Measurements from ENCODE around the gene GRID1.
"Not testable (repeated sequence)": the region's sequence is repeated elsewhere in the genome, so short reads cannot be mapped to it uniquely, and the experiment has no call there.

Gene GRID1

DNA sequence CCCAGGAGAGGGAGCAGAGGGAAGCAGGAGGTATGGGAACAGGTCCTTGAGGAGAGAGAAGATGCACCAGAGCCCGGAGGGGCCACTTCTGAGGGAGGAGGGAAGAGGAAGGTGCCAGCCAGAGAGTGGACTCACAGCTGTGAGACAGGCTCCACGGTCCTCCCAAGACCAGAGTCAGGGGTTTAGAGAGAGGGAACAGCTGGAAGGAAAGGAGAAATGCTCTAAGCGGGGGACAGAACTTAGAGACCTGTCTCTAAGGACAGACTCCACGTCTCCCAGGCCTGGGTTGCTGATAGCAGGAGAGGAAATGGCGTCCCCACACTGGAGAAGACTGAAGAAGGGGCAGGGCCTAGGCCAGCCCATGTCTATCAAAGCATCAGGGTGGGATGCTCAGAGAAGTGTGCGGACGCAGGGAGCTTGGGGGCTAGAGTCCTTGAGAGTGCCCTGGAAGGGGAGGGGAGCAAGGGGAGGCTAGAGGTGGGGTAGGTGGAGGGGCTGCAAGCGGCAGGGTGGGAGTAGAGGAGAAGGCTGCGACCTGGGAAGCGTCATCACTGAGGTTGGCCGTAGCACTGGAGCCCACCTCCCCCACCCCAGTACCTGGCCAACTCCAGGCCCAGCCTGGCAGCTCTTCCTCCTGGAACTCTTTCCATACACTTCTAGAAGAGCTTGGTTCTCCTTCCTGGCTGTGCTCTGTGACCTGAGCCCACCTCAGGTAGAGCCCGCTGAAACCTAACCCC lies 25.6 kb upstream of the GRID1 start:
- no peak for DNase-seq (ENCODE audit: low spot score)

DNA sequence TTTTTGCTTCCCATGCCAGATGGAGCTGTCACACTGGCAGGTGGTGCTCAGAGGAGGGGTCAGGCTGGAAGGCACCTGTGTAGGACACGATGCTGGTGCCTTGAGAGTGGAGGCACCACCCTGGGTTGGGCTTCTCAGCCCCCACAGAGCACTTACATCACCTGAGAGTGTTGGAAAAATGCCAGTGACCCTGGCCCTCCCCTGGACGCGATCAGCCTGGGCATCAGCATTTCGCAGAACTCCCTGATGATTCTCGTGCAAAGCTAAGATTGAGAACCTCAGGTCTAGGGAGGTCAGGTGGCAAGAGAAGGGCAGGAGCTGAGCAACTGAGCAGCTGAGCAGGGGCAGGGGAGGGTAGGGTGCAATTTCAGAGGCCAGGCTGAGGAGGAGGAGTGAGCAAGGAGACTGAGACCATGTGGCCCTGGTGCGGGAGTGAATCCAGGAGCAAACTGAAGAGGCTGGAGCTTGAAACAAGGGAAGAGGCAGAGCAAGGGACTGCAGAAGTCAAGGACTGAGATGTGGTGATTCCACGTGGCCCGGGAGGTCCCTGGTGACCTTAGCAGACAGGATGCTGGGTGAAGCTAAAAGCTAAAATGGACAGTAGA lies 24.7 kb upstream of the GRID1 start:
- no peak for DNase-seq (ENCODE audit: low spot score)

DNA sequence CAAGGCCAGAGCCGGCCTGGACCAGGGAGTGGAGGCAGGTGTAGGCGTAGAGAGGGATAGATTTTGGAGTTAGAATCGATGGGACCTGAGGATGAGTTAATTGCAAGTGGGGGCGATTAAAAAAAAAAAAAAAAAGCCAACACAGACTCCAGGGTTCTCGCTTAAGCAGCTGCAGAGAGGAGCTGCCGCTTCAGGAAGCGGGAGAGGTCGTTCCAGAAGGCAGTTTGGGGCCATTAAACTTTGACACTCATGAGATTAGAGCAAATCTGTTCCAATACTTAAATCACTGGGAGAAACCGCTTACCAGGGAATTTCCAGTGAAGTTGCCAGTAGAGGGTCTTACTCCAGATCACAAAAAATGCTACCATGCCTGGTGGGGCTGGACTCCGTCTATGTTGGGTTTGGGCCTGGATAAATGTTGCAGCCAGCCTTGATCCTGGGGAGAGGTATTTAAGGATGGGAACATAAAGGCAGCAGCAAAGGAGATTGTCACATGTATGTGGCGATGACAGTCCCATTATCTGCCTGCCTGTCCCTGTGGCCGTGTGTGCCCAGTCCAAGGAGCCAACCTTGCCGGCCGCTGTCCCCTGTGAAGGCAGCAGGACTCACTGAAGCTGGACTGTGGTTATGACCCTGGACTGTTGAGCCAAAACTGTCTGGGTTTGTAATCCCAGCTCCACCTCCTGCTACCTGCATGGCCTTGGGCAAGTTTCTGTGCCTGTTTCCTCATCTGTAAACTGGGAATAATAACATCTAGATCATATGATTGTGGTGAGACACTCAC lies 23.9 kb upstream of the GRID1 start:
- no peak for DNase-seq (ENCODE audit: low spot score)

DNA sequence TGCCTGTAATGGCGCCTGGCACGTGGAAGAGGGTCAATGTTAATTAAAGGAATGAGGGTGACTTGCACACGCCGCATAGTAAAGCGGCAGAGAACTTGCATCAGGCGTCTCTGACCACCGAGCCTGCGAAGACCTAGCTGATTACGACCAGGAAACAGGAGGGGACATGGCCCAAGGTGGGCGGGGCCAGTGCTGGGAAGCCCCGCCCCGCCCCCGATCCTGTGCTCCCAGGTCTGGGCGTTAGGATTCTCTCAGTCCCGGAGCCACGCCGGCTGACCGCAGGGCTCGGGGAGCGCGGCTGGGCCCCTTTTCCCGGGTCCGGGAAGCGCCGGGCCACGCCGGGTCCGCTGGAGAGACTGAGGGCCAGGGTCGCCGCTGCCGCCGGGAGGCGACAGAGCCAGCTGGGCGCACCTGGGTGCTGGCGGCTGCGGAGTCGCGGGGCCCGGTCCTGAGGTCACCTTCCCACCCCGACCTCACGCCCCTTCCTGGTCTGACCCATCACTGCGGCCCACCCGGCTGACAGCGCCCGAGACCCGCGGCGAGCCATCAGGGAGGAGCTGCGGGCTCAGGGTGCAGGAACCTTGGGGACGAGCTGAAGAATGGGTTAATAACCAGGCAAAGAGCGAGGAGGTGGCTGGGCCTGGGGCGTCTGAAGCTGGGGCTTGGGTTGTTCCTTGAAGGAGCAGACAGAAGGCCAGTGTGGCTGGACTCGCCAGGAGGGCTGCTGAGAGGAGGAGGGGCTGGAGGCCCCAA lies 23.0 kb upstream of the GRID1 start:
- DNase-seq (ENCODE audit: low spot score) = no peak

DNA sequence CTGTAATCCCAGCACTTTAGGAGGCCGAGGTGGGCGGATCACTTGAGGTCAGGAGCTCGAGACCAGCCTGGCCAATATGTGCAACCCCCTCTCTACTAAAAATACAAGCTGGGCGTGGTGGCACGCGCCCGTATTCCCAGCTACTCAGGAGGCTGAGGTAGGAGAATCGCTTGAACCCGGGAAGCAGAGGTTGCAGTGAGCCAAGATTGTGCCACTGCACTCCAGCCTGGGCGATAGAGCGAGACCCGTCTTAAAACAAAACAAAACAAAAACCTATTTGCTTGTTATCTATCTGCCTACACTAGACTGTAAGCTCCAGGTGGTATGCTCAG lies 22.5 kb upstream of the GRID1 start:
- DNase-seq (ENCODE audit: low spot score) = not testable (repeated sequence)

DNA sequence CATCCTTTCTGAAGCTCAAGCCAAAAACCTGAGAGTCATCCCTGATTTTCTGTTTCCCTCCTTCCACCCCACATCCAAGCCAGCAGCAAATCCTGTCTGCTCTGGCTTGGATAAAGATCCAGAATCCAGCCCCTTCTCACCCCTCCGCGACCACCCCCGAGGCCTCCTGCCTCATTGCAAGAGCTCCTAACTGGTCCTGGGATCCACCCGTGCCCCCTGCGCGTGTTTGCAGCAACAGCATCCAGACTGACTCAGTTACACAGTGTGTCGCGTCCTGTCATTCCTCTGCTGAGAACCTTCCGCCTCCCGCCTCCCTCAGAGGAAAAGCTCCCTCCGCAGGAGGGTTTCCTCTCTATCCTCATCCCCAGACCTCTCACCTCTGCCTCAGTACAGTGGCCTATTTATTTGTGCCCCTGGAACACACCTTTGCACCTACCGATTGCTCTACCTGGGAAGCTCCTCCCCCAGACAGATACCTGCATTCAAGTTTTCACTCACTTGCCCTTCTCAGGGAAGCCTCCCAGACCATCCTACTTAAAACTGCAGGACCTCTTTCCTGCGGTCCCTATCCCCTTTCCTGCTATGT lies 21.6 kb upstream of the GRID1 start:
- no peak for DNase-seq (ENCODE audit: low spot score)

DNA sequence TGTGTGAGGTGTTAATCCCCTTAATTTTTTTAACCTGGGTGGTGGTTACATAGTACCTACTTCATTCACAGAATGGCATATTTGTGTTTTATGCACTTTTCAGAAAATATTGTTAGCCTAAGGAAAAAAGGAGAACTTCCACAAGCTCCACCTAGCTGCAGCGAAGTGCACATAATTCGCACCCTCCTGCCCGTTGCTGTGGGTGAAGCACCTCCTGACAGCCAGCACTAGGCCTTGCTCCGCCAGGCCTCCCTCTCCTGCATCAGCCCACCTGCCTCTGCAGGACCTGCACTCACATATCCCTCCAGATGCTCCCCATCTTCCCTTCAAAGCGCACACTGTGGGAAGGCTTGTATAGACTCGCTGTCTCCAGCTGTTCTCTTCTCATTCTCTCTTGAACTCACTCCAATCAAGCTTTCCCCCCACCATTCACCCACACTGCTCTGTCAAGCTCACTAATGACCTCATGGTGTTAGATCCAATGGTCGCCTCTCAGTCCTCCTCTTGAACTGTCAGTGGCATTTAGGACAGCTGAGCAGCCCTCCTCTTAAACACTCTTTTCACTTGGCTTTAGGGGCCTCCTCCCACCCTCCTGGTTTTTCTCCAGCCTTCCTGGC lies 20.7 kb upstream of the GRID1 start:
- DNase-seq (ENCODE audit: low spot score) = no peak

DNA sequence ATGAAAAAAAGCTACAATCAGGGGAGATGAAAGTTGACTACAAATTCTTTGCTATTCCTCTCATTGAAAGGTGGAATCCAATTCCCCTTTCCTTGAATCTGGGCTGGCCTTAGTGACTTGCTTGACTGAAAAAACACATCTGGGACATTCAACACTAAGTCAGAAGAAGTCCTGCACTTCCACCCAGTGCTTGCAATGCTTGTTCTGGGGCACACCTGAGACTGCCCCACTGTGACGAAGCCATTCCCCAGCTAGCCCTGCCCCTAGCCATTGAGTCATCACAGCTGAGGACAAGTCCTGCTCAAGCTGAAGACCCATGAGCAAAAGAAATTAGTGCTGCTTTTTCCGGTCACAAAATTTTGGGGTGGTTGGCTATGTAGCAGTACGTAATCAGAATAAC lies 19.2 kb upstream of the GRID1 start:
- DNase-seq (ENCODE audit: low spot score) = no peak

DNA sequence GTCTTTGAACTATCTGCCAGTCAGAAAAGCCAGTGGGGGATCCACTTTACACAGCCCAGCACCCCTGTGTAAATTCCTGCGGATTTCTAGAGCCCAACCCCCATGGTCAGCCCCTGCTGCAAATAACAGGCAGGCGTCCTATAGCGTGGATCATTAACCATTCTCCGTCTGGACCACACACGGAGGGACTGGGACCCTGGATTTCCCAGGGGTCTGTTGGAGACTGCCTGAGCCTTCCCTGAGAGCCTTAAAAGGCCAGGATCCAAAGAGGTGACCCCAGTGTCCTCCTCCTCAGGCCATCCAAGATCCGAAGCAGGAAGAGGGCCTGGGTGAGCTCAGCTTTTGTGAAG lies 11.2 kb upstream of the GRID1 start:
- no peak for DNase-seq (ENCODE audit: low spot score)

DNA sequence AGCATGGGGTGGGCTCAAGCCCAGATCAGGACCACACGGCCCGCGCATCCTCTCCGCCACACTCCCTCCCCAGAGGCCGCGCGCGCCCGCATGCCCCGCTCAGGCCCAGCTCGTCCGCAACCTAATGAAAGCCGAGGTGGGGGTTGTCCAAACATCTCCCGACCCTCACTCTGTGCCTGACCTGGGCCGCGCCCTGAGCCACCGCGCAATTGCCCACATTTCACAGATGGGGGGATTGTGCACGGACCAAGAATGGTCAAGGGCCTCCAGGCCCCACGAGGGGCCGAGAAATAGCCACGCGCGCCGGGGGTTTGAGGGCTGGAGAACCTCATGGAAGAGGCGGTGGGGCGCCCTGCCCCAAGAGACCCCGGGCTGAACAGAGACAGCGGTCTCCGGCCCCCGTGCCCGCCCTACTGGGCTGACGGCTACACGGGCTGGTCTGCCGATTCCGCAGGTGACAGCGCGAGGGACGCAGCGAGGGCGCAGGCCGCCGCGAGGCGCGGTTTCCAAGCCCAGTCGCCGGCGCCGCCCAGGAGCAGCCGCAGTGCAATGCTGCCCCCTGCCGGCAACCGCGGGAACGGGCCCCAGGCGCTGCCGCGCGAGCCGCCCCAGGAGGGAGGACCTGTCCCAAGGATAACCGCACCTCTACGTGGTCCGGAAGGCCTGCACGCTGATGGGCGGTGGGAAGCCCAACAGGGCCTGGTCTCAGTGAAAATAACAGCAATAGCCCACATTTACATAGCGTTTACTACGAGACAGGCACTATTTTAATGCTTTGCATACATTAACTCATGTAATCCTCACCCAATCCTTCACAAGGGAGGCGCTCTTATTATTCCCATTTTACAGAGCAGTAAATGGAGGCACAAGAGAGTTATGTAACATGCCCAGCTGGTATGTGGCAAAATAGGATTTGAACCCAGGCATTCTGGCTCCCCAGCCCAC lies 10.5 kb upstream of the GRID1 start:
- DNase-seq (ENCODE audit: low spot score) = peak; percentile 93

DNA sequence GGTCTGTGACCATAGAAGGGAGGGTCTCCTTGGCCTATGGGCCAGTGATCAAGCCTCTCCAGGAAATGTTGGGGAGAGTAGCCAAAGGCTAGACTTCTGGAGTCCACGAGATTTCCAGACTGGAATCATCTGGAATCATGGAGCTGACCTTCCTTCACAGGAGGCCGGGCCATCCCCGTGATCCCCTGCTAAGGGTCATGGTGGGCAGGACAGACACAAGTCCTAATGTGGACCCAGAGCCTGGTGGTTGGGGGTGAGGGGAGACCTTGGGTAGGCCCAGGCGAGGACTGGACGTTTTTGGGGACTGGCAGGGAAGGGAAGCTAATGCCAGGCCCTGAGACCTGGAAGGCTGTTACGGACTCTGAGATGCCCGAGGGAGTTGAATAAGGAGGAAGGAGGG lies 9.8 kb upstream of the GRID1 start:
- DNase-seq (ENCODE audit: low spot score) = no peak

DNA sequence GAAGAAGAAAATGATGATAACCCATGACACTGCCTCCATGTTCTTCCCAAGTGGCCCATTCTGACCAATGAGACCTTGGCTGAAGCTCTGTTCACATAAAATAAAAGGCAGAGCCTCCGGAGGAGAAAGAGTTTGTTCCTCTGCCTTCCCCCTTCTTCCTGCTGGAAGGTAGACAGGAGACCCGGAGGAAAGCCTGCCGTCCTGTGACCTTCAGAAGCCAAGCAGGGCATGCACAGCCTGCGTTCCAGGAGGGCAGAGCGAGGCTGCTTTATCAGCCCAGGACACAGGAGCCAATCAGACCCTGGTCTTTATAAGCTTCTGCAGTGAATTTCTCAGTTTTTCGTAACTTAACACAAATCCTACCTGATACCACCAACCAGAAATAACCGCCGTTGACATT lies 8.6 kb upstream of the GRID1 start:
- no peak for DNase-seq (ENCODE audit: low spot score)

DNA sequence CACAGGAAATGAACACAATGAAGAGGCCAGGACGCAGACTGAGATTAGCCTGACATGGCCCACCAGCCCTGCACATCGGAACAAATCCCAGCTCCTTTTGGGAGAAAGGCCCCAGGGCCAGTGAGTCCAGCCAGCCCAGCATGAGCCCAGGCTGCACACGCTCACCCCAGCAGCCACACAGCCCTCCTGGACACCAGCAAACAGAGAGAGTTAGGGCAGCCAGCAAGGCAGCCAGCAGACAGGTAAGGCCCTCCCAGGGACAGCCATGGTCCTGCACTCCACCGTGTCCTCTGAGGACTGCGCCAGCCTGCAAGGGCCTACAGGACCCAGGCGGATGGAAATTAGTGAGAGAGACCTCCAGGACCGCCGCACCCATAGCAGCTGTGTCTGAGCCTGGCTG lies 8.1 kb upstream of the GRID1 start:
- DNase-seq (ENCODE audit: low spot score) = no peak

DNA sequence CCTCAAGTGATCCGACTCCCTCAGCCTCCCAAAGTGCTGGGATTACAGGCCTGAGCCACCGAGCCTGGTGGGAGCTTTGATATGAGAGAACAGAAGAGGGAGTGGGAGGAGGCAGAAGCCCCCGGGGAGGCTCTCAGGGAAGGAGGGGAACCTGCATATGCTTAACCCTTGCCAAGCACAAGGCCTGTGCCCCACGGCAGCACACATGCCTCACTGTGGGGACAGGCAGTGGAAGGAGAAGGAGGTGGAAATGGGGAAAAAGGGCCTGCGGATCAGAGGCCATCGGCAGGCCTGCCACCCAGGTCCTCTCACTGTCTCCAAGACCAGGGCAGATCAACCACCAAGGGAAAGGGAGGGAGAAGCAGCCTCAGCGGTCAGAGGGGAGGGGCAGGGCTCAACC lies 7.2 kb upstream of the GRID1 start:
- DNase-seq (ENCODE audit: low spot score) = no peak

DNA sequence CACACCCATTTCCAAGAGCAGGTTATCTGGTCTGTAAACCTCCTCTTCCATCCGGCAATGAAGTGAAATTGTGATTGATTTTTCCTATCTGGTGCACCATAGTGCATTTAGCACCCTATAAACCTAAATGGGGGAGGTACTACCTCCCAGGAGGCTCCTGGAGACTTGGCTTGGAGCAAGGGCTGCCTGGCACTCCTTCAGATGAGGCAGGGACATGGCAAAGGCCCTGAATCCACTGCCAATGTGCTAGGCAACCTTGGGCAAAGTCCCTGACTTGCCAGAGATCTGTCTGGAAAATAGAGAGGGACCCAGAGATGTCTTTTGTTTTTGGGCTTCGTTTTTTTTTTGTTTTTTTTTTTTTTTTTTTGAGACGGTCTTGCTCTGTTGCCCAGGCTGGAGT lies 6.7 kb upstream of the GRID1 start:
- DNase-seq (ENCODE audit: low spot score) = no peak

DNA sequence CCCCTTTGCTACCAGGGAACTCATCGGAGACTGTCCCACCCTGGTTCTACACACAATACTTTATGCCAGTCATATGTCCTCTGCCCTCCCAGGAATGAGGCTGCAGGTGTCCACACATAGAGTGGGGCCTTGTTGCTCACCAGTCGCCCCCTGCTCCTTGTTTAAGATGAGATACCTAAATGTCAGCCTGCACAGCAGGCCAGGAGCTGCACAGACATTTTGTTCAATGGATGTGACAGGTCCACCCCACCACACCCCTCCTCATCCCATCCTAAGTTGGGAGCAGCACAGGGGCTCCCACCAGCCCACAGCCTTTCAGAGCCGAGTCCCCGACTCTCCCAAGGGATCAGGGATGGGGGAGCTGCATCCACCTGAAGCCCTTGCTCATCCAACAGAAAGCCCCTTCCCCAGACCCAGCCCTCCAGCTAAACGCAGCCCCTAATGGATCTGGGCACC lies 6.2 kb upstream of the GRID1 start:
- no peak for DNase-seq (ENCODE audit: low spot score)

DNA sequence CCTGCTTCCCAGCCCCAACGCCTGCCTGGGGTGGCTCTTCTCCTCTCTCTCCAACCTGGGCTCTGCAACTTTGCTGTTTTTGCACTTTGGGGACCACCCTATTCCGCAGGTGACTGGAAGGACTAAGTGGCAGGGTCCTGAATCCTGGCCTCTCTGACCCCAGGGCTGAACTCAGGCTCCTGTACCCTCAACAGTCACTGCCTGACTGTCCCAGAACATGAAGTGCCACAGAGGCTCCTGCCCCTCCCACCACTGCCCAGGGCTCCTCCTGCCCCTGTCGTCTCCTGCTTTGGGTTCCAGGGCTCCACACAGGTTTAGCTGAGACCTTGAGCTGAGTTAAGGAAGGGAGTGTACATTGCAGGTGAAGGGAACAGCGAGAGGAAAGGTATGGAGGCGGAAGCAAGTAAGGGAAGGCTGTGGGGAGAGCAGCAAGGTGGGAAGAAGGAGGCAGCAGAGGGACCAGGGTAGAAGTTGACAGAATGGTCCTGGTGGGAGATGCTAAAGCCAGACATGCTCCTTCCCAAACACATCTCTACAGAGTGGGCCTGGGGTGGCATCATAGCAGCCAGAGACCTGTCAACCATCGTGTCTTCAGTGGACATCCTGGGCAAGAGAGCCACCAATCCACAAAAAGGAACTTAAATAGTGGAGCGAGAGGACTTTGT lies 5.7 kb upstream of the GRID1 start:
- no peak for DNase-seq (ENCODE audit: low spot score)

DNA sequence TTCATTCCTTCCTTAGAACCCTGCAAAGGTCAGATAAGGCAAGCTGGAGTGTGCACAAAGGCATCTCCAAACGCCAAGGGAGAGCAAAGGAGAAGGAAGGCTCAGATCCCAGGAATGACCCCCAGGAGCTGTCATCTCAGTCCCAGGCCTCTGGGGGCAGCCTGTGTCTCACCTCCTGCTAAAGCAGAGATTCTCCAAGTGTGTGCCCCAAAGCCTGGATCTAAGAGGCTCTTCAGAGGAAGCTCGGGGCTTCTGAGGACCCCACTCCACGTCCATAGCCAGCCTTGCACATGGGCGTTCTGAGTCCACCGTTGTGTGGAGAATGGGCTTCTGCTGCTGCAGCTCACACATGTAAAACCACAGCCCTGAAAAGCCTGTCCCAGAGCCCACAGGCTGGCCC lies 5.1 kb upstream of the GRID1 start:
- no peak for DNase-seq (ENCODE audit: low spot score)

DNA sequence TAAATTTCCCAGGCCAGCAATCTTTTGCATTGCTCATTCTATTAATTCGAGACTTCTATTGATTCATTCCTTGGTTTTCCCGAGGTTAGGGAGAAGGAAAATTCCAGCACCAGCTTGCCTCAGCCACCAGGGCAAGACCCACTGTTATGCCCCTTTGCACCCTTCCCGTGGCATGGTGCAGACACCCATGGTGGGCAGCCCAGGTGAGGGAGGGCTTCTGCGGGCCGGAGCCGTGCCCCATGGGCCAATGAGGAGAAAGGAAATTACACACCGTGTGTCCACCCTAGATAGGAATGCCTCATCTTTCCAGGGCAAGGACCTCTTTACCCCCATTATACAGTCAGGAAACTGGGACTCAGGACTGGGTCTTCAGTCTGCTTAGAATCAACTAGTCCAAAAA lies 4.5 kb upstream of the GRID1 start:
- no peak for DNase-seq (ENCODE audit: low spot score)

DNA sequence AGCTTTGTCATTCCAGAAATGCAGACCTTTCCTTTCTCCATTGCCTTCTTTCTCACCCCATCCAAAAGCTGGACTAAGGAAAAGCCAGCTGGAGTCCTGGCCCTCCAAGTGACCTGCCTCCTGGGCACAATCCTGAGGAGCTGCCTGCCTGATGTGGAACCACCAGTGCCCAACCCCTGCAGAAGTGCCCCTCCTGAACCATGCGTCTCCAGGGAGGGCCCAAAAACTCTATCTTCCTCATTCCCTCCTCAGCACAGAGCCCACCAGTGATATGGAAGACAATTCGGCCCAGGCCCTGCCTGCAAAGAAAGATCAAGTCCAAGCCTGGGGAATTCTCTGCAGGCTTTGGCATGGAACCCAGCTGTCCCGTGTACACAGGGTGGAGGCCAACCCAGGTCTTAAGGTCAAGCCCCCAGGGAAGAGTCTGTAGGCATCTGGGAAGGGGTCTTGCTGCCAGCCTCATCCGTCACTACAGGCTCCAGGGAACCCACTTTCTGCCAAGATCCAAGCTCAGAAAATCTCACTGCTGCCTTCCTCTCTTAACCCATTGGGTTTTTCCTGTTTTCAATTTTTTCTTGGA lies 3.5 kb upstream of the GRID1 start:
- DNase-seq (ENCODE audit: low spot score) = no peak

Data from AG08396 (cell line).